GM18907 (cell line): Measurements from ENCODE around the gene SSU72.

Source experiments
- ATAC-seq: cut with Tn5 transposase; IDR thresholded peaks from one replicate; pipeline ENCODE4 v1.9.1; 2021; ENCODE audit warnings: mild to moderate bottlenecking, moderate library complexity; ENCODE audit not compliant: unreplicated experiment

Gene SSU72

DNA sequence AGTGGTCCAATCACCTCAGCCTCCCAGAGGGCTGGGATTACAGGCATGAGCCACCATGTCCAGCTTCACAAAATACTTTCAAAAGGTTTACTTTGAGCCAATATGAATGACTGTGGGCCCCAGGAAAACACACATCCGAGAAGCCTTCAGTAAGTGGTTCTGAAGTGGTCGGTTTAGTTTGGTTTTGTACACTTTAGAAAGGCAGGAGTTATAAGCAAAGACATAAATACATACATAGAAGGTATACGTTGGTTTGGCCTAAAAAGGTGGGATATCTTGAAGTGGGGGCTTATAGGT is 37.4 kb upstream of the SSU72 start:
- no peak for ATAC-seq

GRCh38 chr1:1610796-1611195 is 36.1 kb upstream of the SSU72 start:
- ATAC-seq: no peak

DNA sequence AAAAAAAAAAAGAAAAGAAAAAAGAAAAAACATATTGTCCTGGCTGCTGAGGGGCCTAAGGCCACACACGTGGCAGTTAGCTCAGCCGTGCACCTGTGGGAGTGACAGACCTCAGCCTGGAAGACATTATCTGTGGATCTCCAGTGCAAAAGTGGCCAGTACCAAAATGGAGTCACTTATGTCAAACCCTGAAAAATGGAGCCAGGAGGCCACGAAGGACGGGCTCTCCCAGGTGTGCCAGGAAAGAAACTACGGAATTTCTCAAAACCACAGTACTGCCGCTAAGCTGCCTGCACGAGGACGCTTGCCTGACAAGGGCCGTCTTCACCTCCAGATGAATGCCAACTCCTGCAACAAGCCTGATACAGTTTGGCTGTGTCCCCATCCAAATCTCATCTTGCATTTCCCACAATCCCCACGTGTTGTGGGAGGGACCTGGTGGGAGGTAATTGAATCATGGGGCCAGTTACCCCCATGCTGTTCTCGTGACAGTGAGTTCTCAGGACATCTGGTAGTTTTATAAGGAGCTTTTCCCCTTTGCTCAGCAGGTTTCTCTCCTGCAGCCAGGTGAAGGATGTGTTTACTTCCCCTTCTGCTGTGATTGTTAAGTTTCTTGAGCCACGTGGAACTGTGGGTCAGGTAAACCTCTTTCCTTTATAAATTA is 35.3 kb upstream of the SSU72 start:
- ATAC-seq: no peak

GRCh38 chr1:1606232-1606631 is 31.6 kb upstream of the SSU72 start:
- ATAC-seq: no peak

DNA sequence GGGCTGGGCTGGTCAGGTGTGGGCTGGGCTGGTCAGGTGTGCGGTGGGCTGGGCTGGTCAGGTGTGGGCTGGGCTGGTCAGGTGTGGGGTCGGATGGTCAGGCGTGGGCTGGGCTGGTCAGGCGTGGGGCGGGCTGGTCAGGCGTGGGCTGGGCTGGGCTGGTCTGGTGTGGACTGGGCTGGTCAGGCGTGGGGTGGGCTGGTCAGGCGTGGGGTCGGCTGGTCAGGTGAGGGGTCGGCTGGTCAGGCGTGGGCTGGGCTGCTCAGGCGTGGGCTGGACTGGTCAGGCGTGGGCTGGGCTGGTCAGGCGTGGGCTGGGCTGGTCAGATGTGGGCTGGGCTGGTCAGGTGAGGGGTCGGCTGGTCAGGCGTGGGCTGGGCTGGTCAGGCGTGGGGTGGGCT is 31.1 kb upstream of the SSU72 start:
- ATAC-seq: no peak

DNA sequence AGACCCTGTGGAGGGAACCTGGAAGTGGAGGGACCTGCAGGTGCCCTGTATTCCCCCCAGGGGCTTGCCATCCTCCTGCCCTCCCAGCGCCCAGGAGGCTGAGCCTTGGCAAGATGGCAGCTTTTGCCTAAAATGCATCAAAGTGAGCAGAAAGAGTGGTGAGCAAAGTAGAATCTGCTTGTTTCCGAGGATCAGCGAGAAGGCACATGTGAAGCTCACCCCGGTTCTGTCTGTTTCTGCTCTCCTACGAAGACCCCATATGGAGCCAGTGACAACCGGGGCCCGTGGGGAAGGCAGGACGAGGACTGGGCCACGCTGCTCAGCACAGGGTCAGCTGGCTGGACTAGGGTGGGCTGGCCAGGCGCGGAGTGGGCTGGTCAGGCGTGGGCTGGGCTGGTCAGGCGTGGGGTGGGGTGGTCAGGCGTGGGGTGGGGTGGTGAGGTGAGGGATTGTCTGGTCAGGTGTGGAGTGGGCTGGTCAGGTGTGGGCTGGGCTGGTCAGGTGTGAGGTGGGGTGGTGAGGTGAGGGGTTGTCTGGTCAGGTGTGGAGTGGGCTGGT is 30.4 kb upstream of the SSU72 start:
- no peak for ATAC-seq

- ATAC-seq: no peak
These were observed 29.8 kb upstream of the SSU72 start for GRCh38 chr1:1604374-1605033.

DNA sequence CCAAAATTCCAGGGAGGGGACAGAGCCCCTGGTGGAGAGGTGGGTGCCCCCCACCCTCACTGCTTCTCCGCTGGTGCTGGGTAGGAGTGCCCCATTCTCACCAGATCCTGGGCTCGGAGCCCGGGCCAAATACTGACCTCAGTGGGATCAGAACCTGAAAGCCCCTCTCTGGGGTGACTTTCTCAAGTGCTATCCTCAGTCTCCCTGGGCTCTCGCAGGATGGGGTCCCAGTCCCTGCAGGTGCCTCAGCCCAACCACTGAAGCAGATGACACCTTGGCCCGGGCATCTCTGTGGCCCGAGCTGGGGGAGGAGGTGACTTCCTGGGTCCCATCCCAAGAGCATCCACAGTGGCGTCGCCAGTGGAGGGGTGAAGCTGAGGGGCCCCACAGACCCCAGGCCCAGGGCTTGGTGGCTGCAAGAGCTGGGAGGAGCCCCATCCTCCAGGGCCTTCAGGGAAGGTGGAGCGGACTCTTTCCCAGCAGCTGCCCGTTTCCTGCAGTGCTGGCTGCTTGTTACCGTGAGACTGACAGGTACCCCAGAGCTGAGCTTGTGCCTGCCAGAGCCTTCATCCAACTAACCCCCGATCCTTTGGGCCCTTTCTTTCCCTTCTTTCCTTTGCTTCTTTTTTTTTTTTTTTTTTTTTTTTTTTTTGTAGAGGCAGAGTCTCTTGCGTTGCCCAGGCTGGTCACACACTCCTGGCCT is 29.2 kb upstream of the SSU72 start:
- no peak for ATAC-seq

- no peak for ATAC-seq
These were observed 28.4 kb upstream of the SSU72 start for GRCh38 chr1:1602968-1603506.

DNA sequence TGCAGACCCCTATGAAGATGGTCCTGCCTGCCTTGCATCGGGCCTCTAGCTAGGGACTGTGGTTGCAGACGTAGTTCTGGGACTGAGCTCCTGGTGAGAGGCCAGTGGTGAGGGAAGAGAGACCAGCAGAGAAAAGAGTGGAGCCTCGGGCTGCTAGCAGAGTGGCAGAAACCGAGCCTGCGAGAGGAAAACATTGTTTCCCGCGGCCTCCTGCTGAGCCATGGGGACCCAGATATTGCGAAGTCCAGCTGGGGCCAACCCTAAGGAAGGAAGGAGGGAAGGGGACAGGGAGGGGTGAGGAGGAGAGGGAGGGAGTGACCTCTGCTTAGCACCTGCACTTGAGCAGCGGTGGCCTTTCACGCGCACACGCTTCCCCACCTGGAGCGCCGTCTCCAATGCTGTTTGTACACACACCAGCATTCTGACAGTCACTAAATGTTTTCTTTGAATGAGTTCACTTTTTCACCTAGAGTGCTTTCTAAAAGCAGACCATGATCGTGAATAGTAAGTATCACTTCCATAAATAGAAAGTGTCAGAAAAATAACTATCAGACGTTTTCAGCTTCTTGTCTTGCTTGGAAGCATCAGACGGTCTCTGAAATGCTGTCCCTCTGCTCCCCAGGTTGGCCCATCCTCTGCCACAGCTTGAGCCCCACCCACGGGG is 27.8 kb upstream of the SSU72 start:
- no peak for ATAC-seq

DNA sequence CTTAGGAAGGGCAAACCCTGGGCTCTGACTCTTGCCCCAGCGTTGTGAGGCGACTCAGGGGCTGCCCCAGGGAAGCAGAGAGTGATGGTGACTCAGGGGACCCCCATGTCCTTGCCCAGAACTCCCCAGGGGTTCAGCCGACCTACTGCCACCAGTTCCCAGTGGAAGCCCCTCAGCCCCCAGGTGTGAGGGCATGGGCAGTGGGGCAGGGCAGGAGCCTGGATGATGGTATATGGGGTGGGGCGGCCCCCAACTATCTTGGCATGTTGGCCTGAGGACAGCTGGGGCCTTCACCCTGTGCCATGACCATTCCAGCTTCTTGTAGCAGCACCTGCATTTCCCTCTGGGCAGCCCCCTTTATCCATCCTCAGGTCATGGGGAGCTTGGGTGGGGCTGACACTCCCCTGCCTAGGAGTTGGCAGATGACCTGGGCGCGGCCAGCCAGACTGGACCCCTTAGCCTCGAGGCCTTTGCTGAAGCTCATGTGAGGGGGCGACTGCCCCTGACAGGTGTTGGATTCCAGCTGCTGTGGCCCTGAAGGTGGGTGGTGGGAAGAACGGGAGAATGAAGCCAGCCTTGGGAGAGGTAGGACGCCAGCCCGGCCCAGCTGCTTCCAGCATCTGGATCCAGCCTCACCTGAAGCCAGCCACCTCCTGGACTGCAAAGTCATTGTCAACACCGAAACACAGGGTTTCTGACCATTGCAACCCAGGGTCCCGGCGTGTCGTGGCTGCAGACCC is 27.1 kb upstream of the SSU72 start:
- ATAC-seq: no peak

- no peak for ATAC-seq
These were observed 26.3 kb upstream of the SSU72 start for GRCh38 chr1:1600861-1601563.

GRCh38 chr1:1599935-1600860 is 25.5 kb upstream of the SSU72 start, which contains the start of gene FNDC10:
Gene FNDC10, minus strand, starts transcription at chr1:1600135. Its CDS starts 120 bp downstream, at chr1:1600015.
- ATAC-seq: no peak

DNA sequence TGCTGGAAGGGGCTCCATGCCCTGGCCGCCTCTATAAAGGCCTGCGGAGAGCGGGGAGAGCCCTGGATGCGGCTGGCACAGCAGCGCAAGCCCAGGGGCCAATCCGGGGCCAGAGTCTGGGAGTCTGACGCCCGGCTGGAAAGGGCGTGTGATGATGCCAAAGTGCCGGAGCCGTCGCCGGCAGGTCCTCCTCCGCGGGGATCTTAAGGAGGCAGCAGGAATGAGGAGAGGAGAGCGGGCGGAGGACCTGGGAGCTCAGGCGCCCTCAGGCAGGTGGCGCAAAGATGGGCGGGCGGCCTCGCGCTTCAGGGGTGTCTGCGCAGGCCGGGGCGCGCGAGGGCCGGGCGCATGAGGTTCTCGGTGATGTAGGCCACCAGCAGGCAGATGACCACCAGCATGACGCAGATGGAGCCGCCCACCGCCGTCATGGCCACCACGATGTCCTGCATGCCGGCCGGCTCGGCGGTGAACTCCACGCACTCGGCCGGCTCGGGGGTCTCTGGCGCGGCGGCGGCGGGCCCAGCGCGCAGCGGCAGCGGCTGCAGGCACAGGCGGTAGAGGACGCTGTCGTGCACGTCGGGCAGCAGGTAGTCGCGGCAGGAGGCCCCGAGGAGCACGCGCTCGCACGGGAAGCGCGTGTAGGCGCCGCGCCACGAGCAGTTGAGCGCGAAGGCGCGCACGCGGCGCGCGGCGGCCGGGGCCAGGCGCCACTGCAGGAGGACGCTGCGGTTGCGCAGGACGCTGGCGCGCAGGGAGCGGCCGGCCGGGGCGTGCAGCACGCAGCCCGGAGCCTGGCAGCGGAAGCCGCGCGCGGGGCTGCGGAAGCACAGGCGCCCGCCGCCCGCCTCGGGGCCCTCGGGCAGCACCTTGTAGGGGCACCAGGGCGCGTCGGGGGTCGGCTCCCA is 24.6 kb upstream of the SSU72 start:
- ATAC-seq: no peak

GRCh38 chr1:1598720-1599029 is 24.0 kb upstream of the SSU72 start:
- ATAC-seq: no peak

- no peak for ATAC-seq
These were observed 23.5 kb upstream of the SSU72 start for GRCh38 chr1:1598051-1598719.

DNA sequence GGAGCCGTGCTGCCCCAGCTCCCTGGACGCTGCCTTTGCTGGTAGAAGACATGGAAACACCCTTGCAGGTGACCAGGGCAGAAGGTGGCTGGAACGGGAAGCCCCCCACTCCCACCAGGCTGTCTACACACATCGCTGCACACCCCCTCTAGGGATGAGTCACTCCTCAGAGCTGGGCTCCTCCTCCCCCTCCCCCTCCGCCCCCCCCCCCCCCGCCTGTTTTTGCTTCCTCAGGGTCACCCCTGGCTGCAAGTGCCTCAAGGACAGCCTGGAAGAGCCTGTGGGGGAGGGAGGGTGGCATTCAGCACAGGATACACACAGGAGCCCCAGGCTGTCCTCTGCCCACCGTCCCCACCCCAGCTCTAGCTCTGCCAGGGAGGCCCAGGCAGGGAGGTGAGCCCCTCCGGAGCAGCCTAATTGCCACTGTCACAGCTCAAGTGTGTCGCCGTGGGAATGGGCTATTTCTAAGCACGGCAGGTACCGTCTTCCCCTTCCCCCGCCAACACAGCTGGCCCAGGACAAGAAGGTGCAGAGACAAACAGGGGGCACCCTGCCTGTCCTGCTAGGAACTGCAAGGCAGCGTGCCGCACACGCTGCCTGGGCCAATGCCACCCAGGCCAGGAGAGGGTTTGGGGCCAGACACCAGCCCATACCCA is 22.7 kb upstream of the SSU72 start:
- ATAC-seq: no peak
